ENCODE results near the gene FBXL16.
"Not testable (repeated sequence)": the region's sequence is repeated elsewhere in the genome, so short reads cannot be mapped to it uniquely, and the experiment has no call there.

Gene FBXL16, protein sequence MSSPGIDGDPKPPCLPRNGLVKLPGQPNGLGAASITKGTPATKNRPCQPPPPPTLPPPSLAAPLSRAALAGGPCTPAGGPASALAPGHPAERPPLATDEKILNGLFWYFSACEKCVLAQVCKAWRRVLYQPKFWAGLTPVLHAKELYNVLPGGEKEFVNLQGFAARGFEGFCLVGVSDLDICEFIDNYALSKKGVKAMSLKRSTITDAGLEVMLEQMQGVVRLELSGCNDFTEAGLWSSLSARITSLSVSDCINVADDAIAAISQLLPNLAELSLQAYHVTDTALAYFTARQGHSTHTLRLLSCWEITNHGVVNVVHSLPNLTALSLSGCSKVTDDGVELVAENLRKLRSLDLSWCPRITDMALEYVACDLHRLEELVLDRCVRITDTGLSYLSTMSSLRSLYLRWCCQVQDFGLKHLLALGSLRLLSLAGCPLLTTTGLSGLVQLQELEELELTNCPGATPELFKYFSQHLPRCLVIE

DNA sequence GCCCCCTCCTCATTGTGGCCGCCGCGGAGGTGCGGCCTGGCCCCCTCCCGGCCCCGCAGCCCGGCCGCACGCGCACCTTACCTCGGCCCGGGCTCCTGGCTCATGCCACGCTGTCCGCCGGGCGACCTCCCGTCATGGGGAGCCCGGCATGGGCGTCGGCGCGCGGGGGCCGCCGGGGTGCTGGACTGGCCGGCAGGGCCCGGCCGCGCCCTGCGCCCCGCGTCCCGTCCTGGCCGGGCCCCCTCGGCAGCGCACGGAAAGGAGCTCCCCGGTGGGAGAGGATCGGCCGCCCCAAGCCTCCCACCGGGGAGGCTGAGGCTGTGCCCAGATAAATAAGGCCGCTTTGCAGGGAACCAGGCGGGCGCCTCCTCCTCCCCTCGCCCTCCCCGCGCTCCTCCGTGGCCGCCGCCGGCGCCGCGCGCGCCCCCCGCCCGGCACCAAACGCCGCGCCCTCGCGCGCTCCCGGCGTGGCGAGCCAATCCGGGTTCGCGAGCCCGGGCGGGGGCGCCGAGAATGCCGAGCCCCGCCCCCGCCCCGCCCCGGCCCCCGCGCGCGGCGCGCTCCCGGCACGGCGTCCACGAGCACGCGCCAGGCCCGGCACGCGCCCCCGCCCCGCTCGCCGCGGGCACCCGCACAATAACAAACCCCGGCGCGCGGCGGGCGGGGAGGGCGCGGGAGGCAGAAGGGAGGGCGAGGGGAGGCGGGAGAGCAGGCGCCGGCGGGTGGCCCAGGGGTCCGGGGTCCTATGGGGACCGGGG lies at the start of gene FBXL16:
TSS of gene FBXL16 (minus strand) at position 371 of the 758 bp plus-strand sequence. CDS start 8,396 bp downstream, outside the sequence.
- DNase-seq: no peak

- DNase-seq: no peak
These were observed 49.1 kb upstream of the FBXL16 start for GRCh38 chr16:754656-755055.

DNA sequence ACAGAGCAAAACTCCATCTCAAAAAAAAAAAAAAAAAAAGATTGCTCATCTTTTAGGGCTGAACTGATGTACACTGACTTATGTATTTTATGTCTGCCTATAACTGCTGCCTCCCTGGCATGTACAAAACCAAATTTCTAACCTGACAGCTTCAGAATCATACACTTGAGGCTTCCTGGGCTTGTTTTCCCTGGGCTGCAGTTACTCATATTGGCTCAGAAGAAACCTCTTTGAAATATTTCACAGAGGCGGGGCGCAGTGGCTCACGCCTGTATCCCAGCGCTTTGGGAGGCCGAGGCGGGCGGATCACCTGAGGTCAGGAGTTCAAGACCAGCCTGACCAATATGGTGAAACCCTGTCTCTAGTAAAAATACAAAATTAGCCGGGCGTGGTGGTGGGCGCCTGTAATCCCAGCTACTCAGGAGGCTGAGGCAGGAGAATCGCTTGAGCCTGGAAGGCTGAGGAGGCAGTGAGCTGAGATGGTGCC lies 48.6 kb upstream of the FBXL16 start:
- not testable (repeated sequence) for DNase-seq

DNA sequence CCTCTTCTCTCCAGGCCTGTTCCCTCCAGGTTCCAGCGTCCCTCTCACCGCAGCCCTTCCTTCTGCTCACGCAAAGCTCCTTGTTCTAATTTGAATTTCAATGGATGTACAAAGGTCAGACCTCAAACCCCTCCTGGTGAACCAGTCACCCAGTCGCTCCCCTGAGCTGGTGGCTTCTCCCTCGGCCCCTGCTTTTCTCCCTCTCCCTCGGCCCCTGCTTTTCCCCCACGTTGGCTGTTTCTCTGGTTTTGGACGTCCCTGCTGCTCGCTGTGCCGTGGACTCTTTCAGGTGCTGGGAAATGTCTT lies 46.4 kb upstream of the FBXL16 start:
- no peak for DNase-seq

DNA sequence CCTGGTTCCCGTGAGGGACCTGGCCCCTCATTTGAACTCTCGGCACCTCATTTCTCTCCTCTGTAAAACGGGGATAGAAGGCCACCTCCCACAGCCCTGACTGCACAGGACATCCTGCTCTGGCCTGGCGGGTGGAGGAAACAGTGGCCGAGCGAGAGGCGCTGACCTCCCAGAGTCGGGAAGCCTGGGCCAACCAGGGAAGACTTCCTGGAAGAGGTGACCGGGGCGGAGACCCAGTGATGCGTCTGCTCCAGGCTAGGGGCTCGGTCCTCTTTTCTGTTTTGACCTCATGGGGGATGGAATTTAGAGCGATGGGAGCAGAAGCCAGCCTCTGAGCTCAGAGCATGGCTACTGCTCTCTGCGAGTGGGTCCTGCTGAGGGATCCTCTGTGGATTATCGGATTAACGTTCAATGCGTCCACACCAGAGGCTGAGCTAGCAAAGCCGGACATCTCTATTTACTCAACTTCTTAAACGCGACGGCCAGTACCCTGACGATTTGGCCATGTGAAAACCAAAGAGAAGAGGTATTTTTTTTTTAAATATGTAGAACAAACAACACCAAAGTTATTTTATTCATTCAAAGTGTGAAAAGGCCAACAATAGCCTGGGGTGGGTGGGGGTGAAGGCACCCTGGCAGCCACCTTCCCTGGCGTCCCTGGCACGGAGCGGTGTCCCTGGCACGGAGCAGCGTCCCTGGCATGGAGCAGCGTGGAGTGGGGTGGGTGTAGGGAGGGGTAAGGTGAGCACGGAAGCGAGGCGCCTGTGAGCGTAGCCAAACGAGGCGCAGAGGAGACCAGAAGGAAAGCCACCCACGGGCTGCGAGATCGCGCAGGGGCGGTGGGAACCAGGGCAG lies 45.8 kb upstream of the FBXL16 start:
- no peak for DNase-seq

- DNase-seq: no peak
These were observed 44.9 kb upstream of the FBXL16 start for GRCh38 chr16:750485-750884.

GRCh38 chr16:749010-749409 lies 43.4 kb upstream of the FBXL16 start:
- DNase-seq: no peak

DNA sequence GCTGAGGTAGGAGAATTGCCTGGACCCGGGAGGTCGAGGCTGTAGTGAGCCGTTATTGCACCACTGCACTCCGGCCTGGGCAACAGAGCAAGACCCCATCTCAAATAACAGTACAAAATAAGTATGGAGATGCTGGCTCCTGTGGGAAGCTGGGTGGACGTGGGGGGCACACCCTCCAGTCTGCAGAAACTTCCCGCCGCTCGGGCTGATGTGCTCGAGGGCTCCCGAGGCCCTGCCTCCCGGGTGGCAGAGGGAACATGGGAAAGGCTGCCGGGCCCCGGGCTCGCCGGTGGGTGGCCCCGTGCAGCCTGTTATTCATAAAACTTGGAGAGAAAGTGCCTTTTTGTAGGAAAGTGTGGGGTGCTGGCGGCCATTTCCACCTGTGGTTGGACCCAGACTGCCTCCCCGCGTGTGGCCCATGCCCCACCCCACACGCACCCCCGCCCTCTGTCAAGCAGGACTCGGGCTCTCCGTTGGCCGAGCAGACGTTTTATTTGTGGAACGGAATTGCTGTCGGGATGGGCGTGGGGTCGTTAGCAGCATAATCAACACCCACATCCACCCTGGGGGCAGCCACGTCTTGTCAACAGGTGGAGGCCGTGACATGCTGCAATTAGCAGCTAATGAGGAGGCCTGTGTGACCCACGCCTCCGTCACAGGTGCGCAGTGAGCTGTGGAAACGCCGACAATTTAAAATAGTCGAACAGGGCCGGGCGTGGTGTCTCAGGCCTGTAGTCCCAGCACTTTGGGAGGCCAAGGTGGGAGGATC lies 42.6 kb upstream of the FBXL16 start:
- no peak for DNase-seq

GRCh38 chr16:746637-747036 lies 41.0 kb upstream of the FBXL16 start:
- no peak for DNase-seq

GRCh38 chr16:745739-746138 lies 40.1 kb upstream of the FBXL16 start:
- DNase-seq: no peak

GRCh38 chr16:743794-744500 lies 38.3 kb upstream of the FBXL16 start:
- DNase-seq: no peak

DNA sequence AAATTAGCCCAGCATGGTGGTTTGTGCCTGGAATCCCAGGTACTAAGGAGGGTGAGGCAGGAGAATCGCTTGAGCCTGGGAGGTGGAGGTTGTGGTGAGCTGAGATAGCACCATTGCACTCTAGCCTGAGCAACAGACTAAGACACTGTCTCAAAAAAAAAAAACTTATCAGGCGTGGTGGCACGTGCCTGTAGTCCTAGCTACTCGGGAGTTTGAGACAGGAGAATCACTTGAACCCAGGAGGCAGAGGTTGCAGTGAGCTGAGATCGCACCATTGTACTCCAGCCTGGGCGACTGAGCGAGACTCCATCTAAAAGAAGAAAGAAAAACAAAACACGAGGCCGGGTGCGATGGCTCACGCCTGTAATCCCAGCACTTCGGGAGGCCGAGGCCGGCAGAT lies 37.3 kb upstream of the FBXL16 start:
- DNase-seq: not testable (repeated sequence)

- no peak for DNase-seq
These were observed 36.5 kb upstream of the FBXL16 start for GRCh38 chr16:741986-742629.

GRCh38 chr16:740764-741505 lies 35.3 kb upstream of the FBXL16 start, which contains the start of gene CIAO3:
TSS of gene CIAO3 (minus strand) at chr16:740997. CDS start at chr16:740985, 12 bp downstream.
- DNase-seq: peak; percentile 89

GRCh38 chr16:740459-740763 lies 34.8 kb upstream of the FBXL16 start:
- no peak for DNase-seq

DNA sequence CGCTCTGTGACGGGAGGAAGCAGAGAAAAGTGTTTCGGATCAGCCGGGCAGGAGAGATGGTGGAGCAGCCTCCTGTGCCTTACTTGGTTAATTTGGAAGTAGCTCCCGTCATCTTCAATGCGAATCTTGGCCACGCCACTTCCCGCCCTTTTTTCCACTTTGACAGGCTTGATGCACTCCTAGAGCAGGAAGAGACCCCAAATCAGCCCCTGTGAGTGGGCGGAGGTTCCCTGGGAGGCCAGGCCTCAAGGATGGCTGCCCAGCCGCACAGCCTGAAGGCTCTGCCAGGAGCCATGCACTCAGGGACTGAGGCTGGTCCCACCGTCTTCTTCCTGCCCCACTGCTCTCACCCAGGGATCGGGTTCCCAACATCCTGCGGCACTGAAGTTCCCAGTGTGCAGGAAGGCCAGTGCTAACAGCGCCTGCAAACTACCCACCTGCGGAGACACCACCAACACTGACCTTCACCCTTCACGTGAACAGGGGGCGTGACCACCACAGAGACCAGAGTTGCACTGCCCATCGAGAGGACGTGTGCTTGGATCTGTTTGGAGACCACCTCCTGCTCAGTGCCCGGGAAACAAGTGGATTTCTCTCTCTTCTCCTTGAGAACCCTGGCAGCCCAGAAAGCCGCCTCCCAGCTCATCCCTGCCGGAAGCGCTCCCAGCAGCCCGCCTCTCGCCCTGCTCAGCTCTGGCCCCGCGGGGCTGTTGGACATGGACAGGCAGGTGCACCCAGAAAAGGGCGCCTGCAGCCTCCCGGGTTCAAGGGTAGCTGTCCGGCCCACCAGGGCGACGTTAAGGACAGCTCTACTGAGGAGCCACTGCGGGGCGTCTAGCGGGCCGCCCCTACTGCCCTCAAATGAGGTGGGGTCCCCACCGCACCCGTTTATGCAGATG lies 34.2 kb upstream of the FBXL16 start:
- no peak for DNase-seq

- DNase-seq: no peak
These were observed 31.4 kb upstream of the FBXL16 start for GRCh38 chr16:736936-737481.

- peak; percentile 56 for DNase-seq
These were observed 30.4 kb upstream of the FBXL16 start for GRCh38 chr16:735982-736453.

Data from activated naive CD4-positive, alpha-beta T cell treated with Interleukin-2 at 50 U/mL for 16 hours (primary cell).